Erythroblast (primary cell): ENCODE measurements around the gene OR2F2.

Experiments used
- GATA1 ChIP-seq: IDR thresholded peaks from 2 replicates; pipeline ENCODE4 v1.6.1; 2011; ENCODE audit warnings: low read depth, mild to moderate bottlenecking, control low read depth, low read length, moderate library complexity
- POLR2A ChIP-seq: IDR thresholded peaks from 2 replicates; pipeline ENCODE4 v1.6.1; 2011; ENCODE audit warnings: mild to moderate bottlenecking, low read length

GRCh38 chr7:143954544-143954943 lies 19.5 kb downstream of the OR2F2 start, which contains the start of gene OR2F1:
- TF ChIP-seq POLR2A (no peak), GATA1 (no peak)
